DOHH2 (cell line): ENCODE results near the gene TNNI2.

Experiments
- EZH2phosphoT487 ChIP-seq: fragments of 200-600 bp; sonication (generic); IDR thresholded peaks from 2 replicates; pipeline ENCODE4 v1.6.1; 2017; ENCODE audit warnings: borderline replicate concordance, mild to moderate bottlenecking, antibody characterized with exemption, low read length, moderate library complexity, mixed read lengths
- TF ChIP-seq, protein P1 (sequence below): fragments of 200-600 bp; sonication (generic); IDR thresholded peaks from one replicate; pipeline ENCODE4 v1.5.1; 2014; ENCODE audit warnings: antibody characterized with exemption, mild to moderate bottlenecking, low read depth, low read length; ENCODE audit not compliant: poor library complexity, severe bottlenecking

GRCh38 chr11:1866226-1866625 is 27.4 kb downstream of the TNNI2 start:
- TF ChIP-seq, protein P1, sequence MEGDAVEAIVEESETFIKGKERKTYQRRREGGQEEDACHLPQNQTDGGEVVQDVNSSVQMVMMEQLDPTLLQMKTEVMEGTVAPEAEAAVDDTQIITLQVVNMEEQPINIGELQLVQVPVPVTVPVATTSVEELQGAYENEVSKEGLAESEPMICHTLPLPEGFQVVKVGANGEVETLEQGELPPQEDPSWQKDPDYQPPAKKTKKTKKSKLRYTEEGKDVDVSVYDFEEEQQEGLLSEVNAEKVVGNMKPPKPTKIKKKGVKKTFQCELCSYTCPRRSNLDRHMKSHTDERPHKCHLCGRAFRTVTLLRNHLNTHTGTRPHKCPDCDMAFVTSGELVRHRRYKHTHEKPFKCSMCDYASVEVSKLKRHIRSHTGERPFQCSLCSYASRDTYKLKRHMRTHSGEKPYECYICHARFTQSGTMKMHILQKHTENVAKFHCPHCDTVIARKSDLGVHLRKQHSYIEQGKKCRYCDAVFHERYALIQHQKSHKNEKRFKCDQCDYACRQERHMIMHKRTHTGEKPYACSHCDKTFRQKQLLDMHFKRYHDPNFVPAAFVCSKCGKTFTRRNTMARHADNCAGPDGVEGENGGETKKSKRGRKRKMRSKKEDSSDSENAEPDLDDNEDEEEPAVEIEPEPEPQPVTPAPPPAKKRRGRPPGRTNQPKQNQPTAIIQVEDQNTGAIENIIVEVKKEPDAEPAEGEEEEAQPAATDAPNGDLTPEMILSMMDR = no peak
- TF ChIP-seq EZH2phosphoT487 = no peak
